HG03095 (cell line): ENCODE measurements around the gene ATG7.
A peak's percentile ranks its signal among the peaks of the same experiment; 100 is the strongest.
"Not testable (repeated sequence)": the region's sequence is repeated elsewhere in the genome, so short reads cannot be mapped to it uniquely, and the experiment has no call there.

ENCODE experiments used
- ATAC-seq: cut with Tn5 transposase; IDR thresholded peaks from one replicate; pipeline ENCODE4 v1.9.1; 2021; ENCODE audit warnings: moderate library complexity; ENCODE audit not compliant: unreplicated experiment

ATG7 gene

DNA sequence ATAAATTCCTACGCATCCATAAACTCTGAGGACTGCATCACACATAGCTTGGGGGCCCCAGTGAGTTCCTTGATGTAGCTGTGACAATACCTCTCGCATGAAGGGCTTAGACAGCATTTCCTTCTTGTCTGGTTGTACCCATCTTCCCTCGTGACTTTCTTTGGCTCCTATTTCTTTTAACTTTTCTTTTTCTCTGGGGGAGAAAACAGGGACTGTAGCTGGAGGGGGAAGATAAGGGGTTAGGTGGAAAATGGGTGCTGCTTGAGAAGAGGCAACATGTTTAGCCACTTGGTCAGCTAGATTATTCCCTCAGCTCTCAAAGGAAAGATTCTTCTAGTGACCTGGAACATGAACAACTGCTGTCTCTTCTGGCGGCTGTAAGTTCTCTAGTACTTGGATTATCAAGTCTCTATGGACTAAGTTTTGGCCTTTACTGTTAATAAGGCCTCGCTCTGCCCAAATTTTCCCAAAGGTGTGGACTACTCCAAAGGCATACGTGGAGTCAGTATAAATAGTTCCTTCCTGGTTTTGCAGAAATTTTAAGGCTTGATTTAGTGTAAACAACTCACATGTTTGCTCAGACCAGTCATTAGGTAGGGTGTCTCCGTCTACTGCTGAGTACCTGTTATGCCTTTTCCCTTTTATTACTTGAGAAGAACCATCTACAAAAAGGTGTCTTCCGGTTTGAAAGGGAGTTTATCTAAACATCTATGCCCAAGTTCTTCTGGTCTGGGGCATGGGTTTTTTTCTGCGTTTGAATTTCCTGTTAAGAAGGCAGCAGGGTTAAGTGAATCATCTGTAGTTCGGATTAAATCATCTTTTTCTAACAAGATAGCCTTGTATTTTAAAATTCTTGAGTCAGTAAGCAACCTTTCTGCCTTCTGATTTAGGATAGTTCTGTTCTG is 21.0 kb upstream of the ATG7 start:
- no peak for ATAC-seq

DNA sequence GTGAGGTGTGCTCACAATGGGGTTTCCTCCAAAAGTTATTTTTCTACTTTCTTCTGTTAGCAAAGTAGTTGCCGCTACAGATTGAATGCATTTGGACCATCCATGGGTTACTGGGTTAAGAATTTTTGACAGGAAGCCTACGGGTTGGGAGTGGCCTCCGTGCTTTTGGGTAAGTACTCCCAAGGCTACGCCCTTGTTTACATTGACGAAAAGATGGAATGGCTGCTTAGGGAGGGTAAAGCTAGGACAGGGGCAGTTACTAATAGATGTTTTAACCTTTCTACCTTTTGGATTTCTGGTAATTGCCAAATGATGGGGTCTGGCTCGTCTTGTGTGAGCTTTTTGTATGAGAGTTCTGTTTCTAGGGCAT is 20.4 kb upstream of the ATG7 start:
- ATAC-seq, result no peak

DNA sequence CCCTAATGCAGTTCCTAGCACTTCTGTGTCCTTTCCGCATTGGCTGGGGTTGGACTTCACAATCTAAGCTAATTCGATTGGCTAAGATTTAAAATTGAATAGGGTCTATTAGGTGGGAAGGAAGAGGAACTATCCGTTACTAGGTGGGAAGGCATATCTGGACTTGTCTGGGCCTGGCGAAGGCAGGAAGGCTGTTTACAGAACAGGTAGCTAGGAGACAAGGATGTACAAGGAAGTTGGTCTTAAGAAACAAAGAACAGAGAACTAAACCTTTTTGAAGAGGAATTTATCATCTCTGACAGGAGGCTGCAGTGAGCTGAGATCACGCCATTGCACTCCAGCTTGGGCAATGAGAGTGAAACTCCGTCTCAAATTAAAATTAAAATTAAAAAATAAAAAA is 17.3 kb upstream of the ATG7 start:
- no peak for ATAC-seq

DNA sequence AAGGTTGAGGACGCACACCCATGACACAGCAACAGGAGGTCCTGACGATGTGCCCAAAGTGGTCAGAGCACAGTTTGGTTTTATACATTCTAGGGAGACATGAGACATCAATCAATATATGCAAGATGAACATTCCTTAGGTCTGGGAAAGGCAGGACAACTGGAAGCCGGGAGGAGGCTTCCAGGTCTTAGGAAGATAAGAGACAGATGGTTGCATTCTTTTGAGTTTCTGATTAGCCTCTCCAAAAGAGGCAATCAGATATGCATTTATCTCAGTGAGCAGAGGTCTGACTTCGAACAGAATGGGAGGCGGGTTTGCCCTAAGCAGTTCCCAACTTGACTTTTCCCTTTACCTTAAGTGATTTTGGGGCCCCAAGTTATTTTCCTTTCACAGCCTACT is 16.7 kb upstream of the ATG7 start:
- not testable (repeated sequence) for ATAC-seq

DNA sequence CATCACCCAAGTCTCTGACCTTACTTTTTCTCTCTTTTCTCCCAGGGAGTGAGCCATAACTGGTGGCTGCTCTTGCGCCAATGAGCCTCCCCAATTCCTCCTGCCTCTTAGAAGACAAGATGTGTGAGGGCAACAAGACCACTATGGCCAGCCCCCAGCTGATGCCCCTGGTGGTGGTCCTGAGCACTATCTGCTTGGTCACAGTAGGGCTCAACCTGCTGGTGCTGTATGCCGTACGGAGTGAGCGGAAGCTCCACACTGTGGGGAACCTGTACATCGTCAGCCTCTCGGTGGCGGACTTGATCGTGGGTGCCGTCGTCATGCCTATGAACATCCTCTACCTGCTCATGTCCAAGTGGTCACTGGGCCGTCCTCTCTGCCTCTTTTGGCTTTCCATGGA is 13.2 kb upstream of the ATG7 start:
- no peak for ATAC-seq

DNA sequence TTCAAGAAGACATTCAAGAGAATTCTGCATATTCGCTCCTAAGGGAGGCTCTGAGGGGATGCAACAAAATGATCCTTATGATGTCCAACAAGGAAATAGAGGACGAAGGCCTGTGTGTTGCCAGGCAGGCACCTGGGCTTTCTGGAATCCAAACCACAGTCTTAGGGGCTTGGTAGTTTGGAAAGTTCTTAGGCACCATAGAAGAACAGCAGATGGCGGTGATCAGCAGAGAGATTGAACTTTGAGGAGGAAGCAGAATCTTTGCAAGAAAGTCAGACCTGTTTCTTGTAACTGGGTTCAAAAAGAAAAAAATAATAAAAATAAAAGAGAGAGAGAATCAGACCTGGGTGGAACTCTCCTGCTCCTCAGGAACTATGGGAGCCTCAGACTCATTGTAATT is 11.7 kb upstream of the ATG7 start:
- no peak for ATAC-seq

DNA sequence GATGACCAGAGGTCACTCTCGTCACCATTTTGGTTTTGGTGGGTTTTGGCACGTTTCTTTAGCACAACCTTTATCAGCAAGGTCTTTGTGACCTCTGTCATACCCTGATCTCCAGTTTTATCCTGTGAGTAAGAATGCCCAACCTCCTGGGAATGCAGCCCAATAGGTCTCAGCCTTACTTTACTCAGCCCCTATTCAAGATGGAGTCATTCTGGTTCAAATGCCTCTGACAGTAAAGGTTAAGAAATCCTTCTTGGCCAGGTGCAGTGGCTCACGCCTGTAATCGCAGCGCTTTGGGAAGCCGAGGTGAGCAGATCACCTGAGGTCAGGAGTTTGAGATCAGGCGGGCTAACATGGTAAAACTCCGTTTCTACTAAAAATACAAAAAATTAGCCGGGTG is 3.2 kb upstream of the ATG7 start:
- ATAC-seq, result no peak

DNA sequence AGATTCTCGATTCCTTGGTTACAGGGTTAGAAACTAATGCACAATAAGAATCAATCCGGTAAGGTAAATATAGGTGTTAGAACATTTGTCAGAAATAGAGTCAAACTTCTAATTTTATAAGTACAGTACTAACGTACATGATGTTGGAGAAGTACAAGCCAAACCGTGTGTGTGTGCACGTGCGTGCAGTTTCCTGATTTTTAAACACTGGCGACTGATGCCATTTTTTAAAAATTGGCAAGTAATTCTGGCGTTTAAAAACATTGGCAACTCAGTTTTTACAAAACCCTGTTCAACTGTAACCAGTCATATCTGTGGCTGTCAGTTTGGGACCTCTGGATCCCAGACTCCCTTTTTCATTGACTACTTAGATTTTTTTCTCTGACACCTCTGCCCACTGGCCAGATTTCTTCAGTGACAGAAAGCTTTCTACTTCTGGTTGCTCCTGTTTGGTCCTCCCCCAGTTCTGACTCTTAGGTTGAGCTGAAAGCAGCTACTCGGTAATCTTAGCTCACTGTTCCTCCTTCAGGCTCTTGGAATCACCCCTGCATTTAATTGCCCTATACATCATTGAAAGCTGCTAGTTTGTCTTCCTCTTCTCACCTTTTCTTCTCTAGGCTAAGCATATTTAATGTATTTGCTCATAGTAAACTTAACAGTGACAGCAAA is 843 bp downstream of the ATG7 start:
- no peak for ATAC-seq

DNA sequence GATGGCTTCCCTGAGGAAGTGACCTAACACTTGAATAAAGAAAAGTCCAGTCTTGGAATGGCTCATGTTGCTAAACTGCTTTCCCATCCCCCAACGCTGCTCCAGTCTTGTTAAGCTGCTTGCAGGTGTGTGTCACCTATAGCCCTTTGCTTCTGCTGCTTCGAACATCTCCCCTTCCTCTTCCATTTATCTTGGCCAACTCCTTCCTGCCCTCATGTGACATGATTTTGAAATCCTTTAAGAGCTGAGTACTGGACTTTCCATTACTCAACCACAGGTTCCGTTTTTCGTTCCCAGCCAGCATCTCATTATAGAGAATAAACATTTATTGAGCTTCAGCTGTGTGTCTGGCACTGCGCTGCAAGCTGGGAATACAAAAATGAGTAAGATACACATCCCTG is 1.7 kb downstream of the ATG7 start:
- ATAC-seq, result no peak

DNA sequence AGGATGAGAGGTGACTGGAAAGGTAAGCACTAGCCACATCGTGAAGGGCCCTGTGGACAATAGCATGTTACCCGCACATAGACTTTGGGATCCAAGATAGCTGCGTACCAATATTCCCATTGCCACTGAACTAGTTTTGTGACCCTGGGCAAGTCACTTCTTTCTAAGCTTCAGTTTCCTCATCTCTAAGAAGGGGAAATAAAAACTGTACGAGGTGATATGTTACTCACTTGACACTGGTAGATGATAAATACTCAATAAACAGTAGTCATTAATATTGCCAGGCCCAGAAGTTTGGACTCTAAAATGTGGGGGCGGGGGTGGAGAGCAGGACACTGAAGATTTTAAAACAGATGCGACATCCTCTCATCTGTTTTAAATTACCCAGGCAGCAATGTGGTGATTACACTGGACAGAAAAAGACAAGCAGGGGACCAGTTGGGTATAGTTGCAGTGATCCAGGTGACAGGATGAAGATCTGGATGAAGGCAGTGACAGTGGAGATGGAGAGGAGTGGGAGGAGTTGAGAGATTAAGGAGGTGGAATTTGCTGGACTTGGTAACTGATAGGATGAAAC is 2.5 kb downstream of the ATG7 start:
- ATAC-seq, result no peak

DNA sequence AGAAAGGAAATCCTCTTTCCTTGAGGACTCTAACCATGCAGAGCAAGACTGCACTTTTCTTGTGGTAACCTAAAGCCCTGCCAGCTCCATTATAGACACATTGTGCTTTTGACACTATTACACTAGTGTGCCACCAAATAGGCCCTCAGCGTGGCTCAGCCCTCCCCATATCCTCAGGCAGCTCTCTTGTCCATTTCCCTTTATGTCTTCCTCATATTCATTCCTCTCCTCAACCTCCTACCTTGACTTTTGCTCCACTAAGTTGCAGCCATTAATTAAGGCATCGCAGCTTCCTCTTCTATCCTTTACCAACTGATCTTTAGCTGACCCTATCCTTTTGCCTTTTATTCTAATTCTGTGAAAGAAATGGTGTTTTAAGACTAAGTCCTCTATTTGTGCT is 3.7 kb downstream of the ATG7 start:
- ATAC-seq, result no peak

DNA sequence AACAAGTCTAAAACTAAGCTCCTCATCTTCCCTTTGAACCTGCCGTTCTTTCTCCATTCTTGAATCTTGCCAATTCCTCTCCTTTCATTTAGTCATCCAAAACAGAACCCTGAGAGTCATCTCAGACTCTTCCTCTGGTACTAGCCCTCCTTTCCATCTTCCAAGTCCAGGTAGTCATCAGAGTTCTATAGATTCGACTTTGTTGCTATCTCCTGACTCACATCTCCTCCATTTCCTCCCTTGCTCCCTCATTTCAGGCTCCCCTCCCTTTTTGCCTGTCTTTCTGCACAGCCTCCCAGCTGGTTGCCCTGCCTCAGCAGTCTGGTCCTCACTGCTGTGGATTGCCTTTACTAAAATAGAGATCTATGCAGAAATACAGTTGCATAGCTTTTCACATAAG is 4.7 kb downstream of the ATG7 start:
- ATAC-seq, result no peak

DNA sequence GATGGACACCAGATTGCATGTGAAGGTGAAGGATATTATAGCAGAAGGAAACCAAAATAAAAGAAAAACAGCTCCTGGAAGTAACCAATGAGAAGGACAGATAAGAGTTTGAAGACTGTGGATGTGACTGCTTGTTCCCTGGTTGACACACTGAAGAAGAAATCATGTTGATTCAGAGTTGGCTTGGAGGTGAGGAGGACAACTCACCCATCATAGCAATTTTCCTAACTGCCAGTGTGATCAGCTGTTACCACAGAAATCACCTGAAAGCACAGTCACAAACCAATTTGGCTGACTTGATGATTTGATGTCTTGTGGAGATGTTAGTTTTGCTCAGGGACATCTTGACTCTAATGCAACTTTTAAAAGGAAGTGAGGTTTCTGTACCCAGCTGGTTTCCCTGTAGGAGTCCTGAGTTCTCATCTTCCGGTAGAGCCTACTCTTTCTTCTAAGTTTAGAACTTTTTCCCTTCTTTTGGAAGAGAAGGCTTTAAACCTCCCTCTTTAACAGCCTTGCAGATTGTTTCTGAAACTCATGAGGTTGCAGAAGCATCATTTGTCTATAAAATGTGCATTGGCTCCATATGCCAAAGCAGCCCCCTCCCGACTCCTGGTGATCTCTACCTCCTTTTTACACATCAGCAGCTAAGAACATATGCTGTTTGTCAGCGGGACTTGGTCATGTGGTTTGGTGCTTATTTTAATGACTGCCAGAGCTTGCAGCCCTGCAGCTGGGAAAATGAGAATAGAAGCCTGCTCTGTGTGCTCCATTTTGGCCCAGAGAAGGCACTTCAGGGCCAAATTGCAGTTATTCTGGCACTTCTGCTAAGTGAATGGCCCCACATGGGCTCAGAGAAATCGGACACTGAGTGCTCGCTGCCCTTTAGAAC is 10.3 kb downstream of the ATG7 start:
- no peak for ATAC-seq

DNA sequence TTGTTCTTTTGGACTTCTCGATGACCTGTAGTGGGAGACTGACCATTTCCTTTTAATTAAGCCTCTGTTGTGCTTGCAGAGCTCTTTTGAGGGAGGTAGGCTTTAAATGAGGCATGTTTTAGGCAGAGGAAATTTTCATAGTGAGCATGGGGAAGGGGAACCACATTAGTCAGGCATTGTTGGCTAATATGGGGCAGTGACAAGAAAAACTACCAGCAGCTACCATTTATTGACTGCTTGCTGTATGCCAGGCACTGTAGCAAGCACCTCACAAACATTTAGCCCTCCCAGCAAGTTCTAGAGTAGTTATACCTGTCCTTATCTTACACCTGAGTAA is 10.9 kb downstream of the ATG7 start:
- no peak for ATAC-seq

DNA sequence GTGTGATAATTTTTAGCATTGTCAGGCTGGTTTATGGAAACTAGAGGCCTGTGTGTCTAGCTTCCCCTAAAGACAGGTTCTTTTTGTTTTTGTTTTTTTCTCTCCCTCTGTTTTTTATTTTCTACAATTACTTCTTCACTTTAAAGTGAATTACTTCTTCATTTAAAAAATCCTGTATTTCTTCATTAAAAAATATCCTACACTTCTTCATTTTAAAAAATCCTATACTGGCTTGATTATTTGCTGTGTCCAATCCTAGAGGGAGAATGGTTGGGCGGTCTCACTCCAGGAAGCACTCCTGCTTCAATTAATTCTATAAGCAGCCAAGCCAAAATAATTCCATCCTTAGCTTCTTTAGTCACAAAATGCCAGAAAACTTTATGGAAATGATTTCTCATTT is 11.8 kb downstream of the ATG7 start:
- no peak for ATAC-seq

DNA sequence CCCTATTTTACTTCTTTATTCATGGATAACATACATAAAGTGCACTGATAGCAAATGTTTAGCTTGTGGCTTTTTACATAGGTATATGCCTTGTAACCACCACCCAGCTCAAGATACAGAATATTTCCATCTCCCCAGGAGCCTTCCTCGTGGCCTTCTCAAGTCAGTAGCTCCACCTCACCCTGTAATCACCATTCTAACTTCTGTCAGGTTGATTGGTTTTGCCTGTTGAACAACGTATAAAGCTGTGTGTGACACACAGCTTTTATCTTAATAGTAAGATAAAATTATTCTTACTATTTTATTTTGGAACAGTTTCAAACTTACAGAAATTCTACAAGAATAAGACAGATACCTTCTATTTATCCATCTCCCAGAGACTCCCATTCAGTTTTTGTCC is 13.3 kb downstream of the ATG7 start:
- no peak for ATAC-seq

DNA sequence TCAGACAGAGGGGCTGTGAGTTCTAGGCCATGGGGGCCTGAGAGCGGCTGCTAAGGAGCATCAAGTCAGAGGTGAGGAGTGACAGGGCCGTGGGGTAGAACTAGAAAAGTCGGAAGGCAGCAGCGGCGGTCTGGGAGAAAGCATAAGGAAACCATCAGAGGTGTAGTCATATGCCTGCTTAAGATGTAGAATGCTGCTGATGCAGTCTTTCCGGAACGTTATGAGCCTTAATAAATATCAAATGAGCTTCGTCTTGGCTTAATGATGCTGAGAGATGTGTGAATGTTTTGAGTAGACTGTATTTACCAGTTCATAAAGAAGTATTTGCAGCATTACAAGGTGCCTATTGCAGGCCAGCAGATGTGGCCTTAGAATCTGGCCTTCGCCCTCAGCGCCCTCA is 15.2 kb downstream of the ATG7 start:
- ATAC-seq, result no peak

DNA sequence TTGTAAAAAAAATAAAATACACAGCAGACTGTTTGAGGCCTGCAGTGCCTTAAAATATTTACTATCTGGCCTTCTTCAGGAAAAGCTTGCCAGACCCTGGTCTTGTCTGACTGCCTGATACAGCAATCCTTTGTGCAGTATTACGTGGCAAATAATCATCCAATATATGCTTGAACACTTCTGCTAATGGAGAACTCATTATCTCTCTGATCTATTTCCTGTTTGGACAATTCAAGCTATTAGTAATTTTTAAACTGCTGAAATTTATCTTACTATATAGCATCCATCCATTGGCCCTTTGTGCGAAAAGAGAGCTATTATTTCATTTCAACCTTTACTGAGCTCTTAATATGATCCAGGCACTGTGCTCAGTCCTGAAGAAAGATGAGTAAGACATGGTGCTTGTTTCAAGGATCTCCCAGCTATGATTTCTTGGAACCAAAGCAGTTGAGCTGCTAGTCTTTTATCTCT is 15.9 kb downstream of the ATG7 start:
- no peak for ATAC-seq

DNA sequence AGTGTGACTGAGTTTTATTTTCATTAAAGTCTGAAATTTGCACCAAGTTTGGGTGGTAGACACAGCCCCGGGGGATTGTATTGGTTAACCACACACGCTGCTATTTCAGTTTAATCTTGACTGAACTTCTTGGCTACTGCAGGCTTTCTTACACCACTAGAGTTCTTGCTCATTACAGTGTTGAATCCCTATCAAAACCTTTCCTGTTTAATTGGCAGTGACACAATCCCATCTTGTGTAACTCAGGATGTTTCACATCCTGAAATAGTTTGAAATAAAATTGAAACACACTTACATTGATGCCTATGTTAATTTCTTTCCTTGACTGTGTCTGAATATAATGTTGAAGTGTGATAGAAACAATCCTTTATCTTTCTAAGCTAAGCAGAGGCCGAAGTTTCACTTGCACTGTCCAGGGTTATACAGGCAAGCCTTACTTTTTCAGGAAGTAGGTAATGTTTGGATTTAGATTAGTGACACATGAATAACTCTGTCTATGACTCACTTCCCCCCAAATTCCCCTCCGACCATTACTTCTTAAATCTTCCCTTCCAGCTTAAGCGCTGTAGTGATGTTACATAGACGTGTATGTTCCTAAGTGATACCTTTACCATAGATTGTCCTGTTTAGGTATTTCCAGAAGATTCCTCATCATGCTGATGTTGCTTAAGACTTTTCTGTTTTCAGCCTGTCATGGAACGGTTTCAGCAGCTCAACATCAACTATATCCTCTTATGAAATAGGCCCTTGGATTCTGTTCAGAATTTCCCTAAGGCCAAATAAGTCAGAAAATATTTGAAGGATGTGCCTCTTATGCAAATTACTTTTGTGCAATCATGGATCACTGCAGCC is 16.8 kb downstream of the ATG7 start:
- ATAC-seq, result peak; percentile 59

DNA sequence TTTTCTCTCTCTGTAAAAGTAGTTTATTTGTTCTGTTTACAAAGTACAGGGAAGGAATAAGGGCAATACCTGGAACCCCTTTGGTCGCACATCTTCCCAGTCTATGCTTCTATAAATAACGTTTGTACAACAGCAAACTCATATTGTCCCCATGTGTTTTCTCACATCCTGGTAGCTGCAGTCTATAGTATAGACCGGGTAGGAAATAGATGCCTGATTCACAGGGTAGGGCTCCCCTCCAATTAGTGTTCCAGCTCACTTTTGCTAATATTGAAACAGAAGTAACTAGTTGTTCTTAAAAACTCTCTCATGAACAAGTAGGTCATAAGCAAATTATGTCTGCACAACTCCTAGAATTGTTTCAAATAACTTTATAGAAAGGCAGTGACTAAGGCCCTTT is 17.7 kb downstream of the ATG7 start:
- ATAC-seq, result peak; percentile 34
